Body of pancreas (tissue), 4 donors: Measurements from ENCODE around the gene AKAP13. TPM values are rescaled to one million over a fixed set of nuclear protein-coding genes. Genes with fewer than 3 reads are reported as not detected.
A peak's percentile ranks its signal among the peaks of the same experiment; 100 is the strongest.

Experiments used
- ATAC-seq: fragments of 150-250 bp; one replicate; pipeline ENCODE4 v1.9.1; 2016
- DNase-seq, 4 donors: peaks; one replicate each; pipeline ENCODE4 v3.0.0-alpha.2; 2019
- H3K27ac ChIP-seq, 4 donors: fragments of 200-600 bp; sonication (generic); 1 replicate in 3 of 4; 2 replicates in 1 of 4; pipeline versions ENCODE4 v1.5.1 to v1.6.1; 2016 to 2019; ENCODE audit warnings: mild to moderate bottlenecking in 1 of 4, mixed read lengths in 1 of 4, moderate library complexity in 1 of 4
- H3K27me3 ChIP-seq, 2 donors: fragments of 200-600 bp; sonication (generic); one replicate each; pipeline ENCODE4 v1.6.0; 2016; ENCODE audit warnings: mild to moderate bottlenecking in 1 of 2
- H3K36me3 ChIP-seq, 2 donors: fragments of 200-600 bp; sonication (generic); replicated peaks in 1 of 2; 2 replicates each; pipeline ENCODE4 v1.5.1; 2016; ENCODE audit warnings: low read depth in 2 of 2; ENCODE audit not compliant: insufficient read depth in 1 of 2
- H3K4me1 ChIP-seq: fragments of 200-600 bp; sonication (generic); one replicate; pipeline ENCODE4 v1.6.0; 2016
- H3K4me3 ChIP-seq, 2 donors: fragments of 200-600 bp; sonication (generic); 1 replicate in 1 of 2; 2 replicates in 1 of 2; pipeline ENCODE4 v1.5.1; 2016 to 2019
- H3K9me3 ChIP-seq, 3 donors: fragments of 200-600 bp; sonication (generic); 1 replicate in 2 of 3; 2 replicates in 1 of 3; pipeline ENCODE4 v1.5.1; 2016
- POLR2A ChIP-seq, 3 donors: fragments of 450-650 bp; IDR thresholded peaks; one replicate each; pipeline ENCODE4 v1.6.1; 2016; ENCODE audit warnings: antibody characterized with exemption in 3 of 3, mild to moderate bottlenecking in 2 of 3
- WGBS, 2 donors: methylation state at CpG; one replicate each; pipeline ENCODE4 v1.1.5; 2017; 5-methylcytosine and 5-hydroxymethylcytosine counted together
- intact Hi-C: fragments of 100-400 bp; cut with DNase I; formaldehyde crosslinking; loops from one replicate; pipeline ENCODE4 v1.15.1; 2023
- total RNA-seq, 2 donors: library from RNA; depleted of rRNA; stranded (reverse); fragments of >200 nt; gene quantifications; one replicate each; pipeline ENCODE4 v1.1.0, GENCODE V29; 2016
- TF ChIP-seq, protein P1 (sequence below), 7 experiments: fragments of 450-650 bp in 4 of 7; fragments of 200-600 bp in 3 of 7; sonication (generic) in 3 of 7; IDR thresholded peaks; one replicate each; pipeline ENCODE4 v1.5.1; 2016 to 2019; ENCODE audit warnings: antibody characterized with exemption in 7 of 7

Gene AKAP13
- total RNA-seq, 2 donors from 2014 or later: 102 to 160 TPM

DNA sequence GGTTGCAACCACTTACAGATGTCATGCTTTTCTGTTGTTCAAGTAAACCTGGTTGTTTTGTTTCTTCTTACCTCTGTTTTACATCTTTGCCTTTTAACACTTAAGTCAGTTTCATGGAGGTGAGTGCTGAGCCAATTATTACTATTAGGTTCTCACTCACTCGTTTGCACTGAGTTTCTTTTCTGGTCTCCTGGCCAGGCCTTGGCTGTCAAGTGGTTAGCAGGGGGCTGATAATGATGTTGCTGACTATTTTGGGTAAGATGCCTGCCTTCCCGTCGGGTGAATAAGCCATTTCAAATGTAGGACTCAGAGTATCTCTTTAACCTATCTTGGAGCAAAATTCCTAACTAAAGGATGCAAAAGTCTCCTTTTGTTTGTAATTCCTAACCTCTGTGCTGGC is 335.9 kb downstream of the AKAP13 start:
- Histone ChIP-seq H3K27ac (no peak overlapping the region), H3K4me1 (peaks cover 19% of the 10 kb centered on the region), H3K27me3 (no peaks in the 10 kb centered on the region), H3K9me3 (no peaks in the 10 kb centered on the region), H3K4me3 (no peak overlapping the region), H3K36me3 (peaks cover 0 to 32% of the 10 kb centered on the region in 2 donors)
- ATAC-seq (no peak), DNase-seq (no peak)
- WGBS, 2 donors: 55 to 66% methylated on average over 3 of the region's 3 CpGs
- intact Hi-C loops: no loop called here
- TF ChIP-seq, protein P1, sequence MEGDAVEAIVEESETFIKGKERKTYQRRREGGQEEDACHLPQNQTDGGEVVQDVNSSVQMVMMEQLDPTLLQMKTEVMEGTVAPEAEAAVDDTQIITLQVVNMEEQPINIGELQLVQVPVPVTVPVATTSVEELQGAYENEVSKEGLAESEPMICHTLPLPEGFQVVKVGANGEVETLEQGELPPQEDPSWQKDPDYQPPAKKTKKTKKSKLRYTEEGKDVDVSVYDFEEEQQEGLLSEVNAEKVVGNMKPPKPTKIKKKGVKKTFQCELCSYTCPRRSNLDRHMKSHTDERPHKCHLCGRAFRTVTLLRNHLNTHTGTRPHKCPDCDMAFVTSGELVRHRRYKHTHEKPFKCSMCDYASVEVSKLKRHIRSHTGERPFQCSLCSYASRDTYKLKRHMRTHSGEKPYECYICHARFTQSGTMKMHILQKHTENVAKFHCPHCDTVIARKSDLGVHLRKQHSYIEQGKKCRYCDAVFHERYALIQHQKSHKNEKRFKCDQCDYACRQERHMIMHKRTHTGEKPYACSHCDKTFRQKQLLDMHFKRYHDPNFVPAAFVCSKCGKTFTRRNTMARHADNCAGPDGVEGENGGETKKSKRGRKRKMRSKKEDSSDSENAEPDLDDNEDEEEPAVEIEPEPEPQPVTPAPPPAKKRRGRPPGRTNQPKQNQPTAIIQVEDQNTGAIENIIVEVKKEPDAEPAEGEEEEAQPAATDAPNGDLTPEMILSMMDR (IDR thresholded peaks at IDR 0.05): no peak
- TF ChIP-seq POLR2A (IDR thresholded peaks at IDR 0.05): no peak

DNA sequence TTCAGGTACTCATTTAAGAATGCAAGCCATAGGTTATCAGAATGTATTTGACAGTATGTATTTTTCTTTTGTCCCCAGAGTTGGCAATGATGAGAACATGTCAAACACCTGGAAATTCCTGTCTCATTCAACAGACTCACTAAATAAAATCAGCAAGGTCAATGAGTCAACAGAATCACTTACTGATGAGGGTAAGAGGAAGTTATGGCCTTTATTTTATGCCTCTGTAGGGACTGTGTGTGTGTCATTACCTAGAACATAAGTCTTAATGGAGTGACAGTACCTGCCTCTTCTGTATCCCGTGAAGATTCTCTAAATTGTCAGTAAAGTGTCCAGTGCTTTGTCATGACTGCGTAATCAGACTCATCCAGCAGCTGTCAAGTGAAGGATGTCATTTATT is 336.8 kb downstream of the AKAP13 start:
- ATAC-seq (no peak), DNase-seq (no peak)
- H3K4me3 ChIP-seq: no peak overlapping the region
- peak overlapping the region in 1 of 4 donors; percentile 8 for H3K27ac ChIP-seq
- no peak for TF ChIP-seq POLR2A (IDR thresholded peaks at IDR 0.05)
- TF ChIP-seq, protein P1 (IDR thresholded peaks at IDR 0.05): no peak
- no peaks in the 10 kb centered on the region for H3K27me3 ChIP-seq
- H3K36me3 ChIP-seq: peaks cover 0 to 33% of the 10 kb centered on the region in 2 donors
- H3K4me1 ChIP-seq: peaks cover 22% of the 10 kb centered on the region
- H3K9me3 ChIP-seq: no peaks in the 10 kb centered on the region
- intact Hi-C loops: no loop called here
- WGBS, 2 donors: 91 to 96% methylated on average over 2 of the region's 2 CpGs

DNA sequence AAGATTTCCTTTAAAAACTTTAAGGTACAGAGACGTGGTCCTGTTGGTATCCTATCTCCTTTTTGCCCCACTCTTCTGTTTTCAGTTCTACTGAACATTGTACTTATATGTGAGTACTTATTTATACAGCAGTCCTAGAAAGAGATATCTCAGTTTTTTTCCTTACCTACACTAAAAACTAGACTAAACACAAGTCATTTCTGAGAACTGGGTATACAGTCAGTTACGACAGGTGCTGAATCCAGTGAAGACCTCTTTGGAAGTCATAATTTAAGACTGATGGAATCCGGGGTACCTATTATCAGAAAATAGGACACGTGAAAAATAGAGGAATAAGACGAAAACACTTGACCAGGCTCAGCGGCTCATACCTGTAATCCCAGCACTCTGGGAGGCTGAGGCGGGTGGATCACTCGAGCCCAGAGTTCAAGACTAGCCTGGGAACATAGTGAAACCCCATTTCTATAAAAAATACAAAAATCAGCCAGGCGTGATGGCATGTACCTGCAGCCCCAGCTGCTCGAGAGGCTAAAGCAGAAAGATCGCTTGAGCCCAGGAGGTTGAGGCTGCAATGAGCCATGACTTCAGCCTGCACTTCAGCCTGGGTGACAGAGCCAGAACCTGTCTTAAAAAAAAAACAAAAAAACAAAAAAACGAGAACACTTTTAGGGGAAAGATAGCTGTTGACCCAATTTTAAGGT is 338.0 kb downstream of the AKAP13 start:
- Histone ChIP-seq H3K9me3 (no peaks in the 10 kb centered on the region), H3K36me3 (peaks cover 7 to 44% of the 10 kb centered on the region in 2 donors), H3K27ac (no peak overlapping the region), H3K27me3 (no peaks in the 10 kb centered on the region), H3K4me1 (peaks cover 23% of the 10 kb centered on the region), H3K4me3 (no peak overlapping the region)
- no peak for TF ChIP-seq POLR2A (IDR thresholded peaks at IDR 0.05)
- TF ChIP-seq, protein P1 (IDR thresholded peaks at IDR 0.05): no peak
- no peak for ATAC-seq
- intact Hi-C loops: no loop called here
- no peak for DNase-seq
- WGBS, 2 donors: 82% methylated on average over 12 of the region's 12 CpGs

DNA sequence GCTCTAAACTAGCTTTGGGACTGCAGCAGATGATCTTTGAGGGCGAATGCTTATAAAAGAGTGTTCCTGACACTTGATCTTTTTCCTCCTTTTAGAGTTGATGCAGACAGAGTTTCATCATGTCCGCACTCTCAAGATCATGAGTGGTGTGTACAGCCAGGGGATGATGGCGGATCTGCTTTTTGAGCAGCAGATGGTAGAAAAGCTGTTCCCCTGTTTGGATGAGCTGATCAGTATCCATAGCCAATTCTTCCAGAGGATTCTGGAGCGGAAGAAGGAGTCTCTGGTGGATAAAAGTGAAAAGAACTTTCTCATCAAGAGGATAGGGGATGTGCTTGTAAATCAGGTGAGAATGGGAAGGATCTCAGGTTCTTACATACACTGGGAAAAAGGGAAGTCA is 338.6 kb downstream of the AKAP13 start:
- no peak for ATAC-seq
- peaks cover 7 to 45% of the 10 kb centered on the region in 2 donors for H3K36me3 ChIP-seq
- H3K4me3 ChIP-seq: no peak overlapping the region
- peaks cover 25% of the 10 kb centered on the region for H3K4me1 ChIP-seq
- WGBS, 2 donors: 96 to 98% methylated on average over 4 of the region's 4 CpGs
- no peak for DNase-seq
- no peaks in the 10 kb centered on the region for H3K27me3 ChIP-seq
- TF ChIP-seq POLR2A (IDR thresholded peaks at IDR 0.05): no peak
- TF ChIP-seq, protein P1 (IDR thresholded peaks at IDR 0.05): no peak
- H3K9me3 ChIP-seq: no peaks in the 10 kb centered on the region
- no peak overlapping the region for H3K27ac ChIP-seq
- intact Hi-C loops: no loop called here
